HG03558 (cell line): ENCODE measurements around the gene VIP.

ENCODE experiments used
- ATAC-seq: cut with Tn5 transposase; IDR thresholded peaks from one replicate; pipeline ENCODE4 v1.9.1; 2021; ENCODE audit warnings: moderate number of reproducible peaks; ENCODE audit not compliant: unreplicated experiment; ENCODE audit errors: extremely low read depth

VIP gene

DNA sequence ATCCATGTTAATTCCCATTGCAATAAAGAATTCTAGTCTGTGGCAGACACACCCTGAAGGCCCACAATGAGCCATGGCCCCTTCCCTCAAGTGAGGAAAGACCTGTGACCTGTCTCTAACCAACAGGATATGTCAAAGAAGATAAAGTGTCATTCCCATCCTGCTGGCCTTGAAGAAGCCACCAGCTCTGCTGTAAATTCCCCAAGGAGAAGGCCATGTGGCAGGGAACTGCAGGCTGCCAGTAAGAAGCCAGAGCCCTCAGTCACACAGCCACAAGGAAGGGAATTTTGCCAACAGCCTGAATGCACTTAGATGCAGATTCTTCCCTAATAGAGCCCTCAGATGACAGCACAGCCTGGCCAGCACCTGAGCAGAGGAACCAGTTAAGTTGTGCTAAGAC lies 24.8 kb downstream of the VIP start:
- ATAC-seq = no peak

DNA sequence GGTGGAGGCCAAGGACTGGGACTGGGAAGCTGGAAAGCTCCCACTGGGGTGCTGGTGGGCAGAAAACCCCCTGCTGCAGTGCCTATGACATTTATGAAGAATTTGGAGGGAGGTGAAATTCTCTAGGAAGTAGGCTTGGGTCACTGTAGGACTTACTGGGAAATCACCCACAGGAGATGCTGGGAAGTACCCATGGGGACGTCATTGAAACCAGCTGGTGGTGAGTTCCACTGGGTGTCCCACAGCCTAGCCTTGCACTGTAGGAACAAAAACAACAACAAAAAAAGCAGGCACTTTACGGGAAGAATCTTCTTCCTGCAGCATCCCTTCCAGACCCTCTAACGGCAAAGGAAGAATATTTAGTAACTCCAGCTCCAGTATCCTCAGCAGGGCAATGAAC lies 26.2 kb downstream of the VIP start:
- ATAC-seq = no peak

DNA sequence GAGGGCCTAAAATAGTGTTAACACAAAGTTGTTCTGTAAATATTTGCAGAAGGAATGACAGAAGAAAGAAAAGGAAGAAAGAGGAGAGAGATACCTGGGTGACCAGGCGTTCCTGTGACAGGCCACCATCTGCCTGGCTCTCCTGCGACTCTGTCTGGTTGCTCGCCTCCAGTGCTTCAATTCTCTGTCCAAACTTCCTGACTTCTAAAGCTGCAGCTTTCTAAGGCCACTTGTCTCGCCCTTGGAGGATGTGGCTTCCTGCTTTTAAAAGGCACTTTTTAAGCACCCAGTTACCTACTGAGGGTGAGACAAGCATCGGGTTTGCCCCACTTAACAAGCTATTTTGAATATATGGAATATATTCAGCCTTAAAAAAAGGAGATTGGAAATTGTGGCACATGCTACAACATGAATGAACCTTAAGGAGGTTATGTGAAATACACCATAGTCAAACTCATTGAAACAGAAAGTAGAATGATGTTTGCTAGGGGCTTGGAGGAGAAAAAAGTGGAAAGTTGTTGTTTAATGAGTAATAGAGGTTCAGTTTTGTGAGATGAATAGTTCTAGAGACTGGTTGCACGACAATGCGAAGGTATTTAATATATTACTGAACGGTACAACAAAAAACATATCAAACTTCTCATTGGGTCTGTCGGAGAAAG lies 32.8 kb downstream of the VIP start:
- no peak for ATAC-seq

DNA sequence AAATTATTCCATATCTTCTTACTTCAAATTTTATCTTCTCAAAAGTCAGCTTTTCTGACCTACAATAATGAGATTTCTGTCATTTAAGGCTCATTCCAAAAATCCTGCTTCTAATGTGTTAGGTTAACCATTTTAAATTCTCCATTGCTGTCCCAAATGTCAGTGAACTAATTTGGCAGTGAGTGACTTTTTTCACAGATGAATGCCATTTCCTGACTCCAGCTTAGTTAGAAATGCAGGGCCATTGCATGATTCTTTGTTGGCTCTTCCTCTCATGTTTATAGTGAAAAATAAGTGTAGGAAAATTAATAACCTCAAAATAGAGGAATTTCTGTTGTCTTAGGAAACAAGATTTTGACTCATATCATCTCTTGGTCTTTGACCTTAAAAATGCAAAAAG lies 44.1 kb downstream of the VIP start:
- no peak for ATAC-seq

DNA sequence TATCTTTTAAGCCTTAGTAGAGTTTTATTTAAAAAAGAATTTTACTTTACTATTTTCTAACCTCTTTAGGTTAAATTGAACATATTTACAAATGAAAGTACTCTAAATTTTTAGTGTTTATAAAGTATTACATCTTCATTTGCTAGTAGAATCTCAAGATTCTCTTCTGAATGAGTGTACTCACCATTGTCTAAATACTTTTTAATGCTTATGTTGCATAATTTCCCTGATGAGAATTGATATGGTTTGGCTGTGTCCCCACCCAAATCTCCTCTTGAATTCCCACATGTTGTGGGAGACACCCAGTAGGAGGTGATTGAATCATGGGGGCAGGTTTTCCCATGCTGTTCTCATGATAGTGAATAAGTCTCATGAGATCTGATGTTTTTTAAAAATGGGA lies 53.6 kb downstream of the VIP start:
- ATAC-seq = no peak
